ENCODE measurements around the gene CD81. TPM values are rescaled to one million over a fixed set of nuclear protein-coding genes. Genes with fewer than 3 reads are reported as not detected.

CD81 gene
- total RNA-seq, 1 experiment from 2014 or later: 356 TPM

GRCh38 chr11:2411446-2412305 is 34.6 kb downstream of the CD81 start:
- Histone ChIP-seq H3K9me2 (replicated peaks; ENCODE audit: insufficient read depth, low read length) (no peaks in the 10 kb centered on the region), H2AFZ (ENCODE audit: low read length) (no peak overlapping the region), H3K4me3 (ENCODE audit: low read length) (no peak overlapping the region), H3K9me3 (ENCODE audit: low read length) (no peaks in the 10 kb centered on the region), H3K79me2 (ENCODE audit: low read length) (no peaks in the 10 kb centered on the region), H3K4me1 (ENCODE audit: low read length) (no peaks in the 10 kb centered on the region), H3K27me3 (ENCODE audit: low read length) (no peaks in the 10 kb centered on the region), H4K20me1 (ENCODE audit: insufficient read depth, low read depth, low read length) (0 out of 2 replicates have a peak, but pooled peaks cover 5% of the 10 kb centered on the region), H3K4me2 (ENCODE audit: low read depth, low read length, poor library complexity, severe bottlenecking) (no peak overlapping the region), H3K9ac (ENCODE audit: low read length) (no peak overlapping the region), H3K36me3 (ENCODE audit: insufficient read depth, low read length) (no peaks in the 10 kb centered on the region), H3K27ac (ENCODE audit: low read length) (no peak overlapping the region)
- DNase-seq: peak; percentile 34

DNA sequence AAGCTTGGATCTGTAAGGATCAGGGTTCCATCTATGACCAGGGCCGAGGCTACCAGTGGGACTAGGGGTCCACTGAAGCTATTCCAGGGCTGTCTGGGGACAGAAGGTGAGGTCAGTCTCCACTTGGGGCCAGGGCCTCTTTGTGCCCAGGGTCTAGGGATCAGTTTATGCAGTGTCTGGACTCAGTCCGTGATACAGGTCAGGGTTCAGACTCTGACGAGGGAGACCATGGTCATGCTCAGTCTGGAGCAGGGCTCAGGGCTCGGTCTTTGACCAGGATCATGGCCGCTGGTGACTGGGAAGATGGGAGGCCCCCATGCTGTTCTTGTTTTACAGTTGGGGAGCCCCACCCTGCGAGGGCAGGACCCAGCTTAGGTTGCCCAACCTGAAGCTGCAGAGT is 35.2 kb downstream of the CD81 start:
- H3K4me3 ChIP-seq (ENCODE audit: low read length): no peak overlapping the region
- no peak overlapping the region for H3K27ac ChIP-seq (ENCODE audit: low read length)
- no peaks in the 10 kb centered on the region for H3K9me2 ChIP-seq (replicated peaks; ENCODE audit: insufficient read depth, low read length)
- no peak overlapping the region for H3K9ac ChIP-seq (ENCODE audit: low read length)
- H3K9me3 ChIP-seq (ENCODE audit: low read length): no peaks in the 10 kb centered on the region
- no peaks in the 10 kb centered on the region for H3K36me3 ChIP-seq (ENCODE audit: insufficient read depth, low read length)
- 0 out of 2 replicates have a peak, but pooled peaks cover 5% of the 10 kb centered on the region for H4K20me1 ChIP-seq (ENCODE audit: insufficient read depth, low read depth, low read length)
- no peak overlapping the region for H3K4me2 ChIP-seq (ENCODE audit: low read depth, low read length, poor library complexity, severe bottlenecking)
- no peaks in the 10 kb centered on the region for H3K27me3 ChIP-seq (ENCODE audit: low read length)
- no peaks in the 10 kb centered on the region for H3K79me2 ChIP-seq (ENCODE audit: low read length)
- no peak for DNase-seq
- H3K4me1 ChIP-seq (ENCODE audit: low read length): no peaks in the 10 kb centered on the region
- H2AFZ ChIP-seq (ENCODE audit: low read length): no peak overlapping the region

- Histone ChIP-seq H3K4me2 (ENCODE audit: low read depth, low read length, poor library complexity, severe bottlenecking) (no peak overlapping the region), H3K9ac (ENCODE audit: low read length) (no peak overlapping the region), H3K4me1 (ENCODE audit: low read length) (no peaks in the 10 kb centered on the region), H3K79me2 (ENCODE audit: low read length) (no peaks in the 10 kb centered on the region), H3K27ac (ENCODE audit: low read length) (no peak overlapping the region), H3K36me3 (ENCODE audit: insufficient read depth, low read length) (no peaks in the 10 kb centered on the region), H4K20me1 (ENCODE audit: insufficient read depth, low read depth, low read length) (0 out of 2 replicates have a peak, but pooled peaks cover 5% of the 10 kb centered on the region), H2AFZ (ENCODE audit: low read length) (no peak overlapping the region), H3K27me3 (ENCODE audit: low read length) (no peaks in the 10 kb centered on the region), H3K4me3 (ENCODE audit: low read length) (no peak overlapping the region), H3K9me3 (ENCODE audit: low read length) (no peaks in the 10 kb centered on the region), H3K9me2 (replicated peaks; ENCODE audit: insufficient read depth, low read length) (no peaks in the 10 kb centered on the region)
- no peak for DNase-seq
These were observed 36.9 kb downstream of the CD81 start for GRCh38 chr11:2413742-2414579.

- Histone ChIP-seq H3K9me3 (ENCODE audit: low read length) (no peaks in the 10 kb centered on the region), H4K20me1 (ENCODE audit: insufficient read depth, low read depth, low read length) (no peaks in the 10 kb centered on the region), H3K27me3 (ENCODE audit: low read length) (no peaks in the 10 kb centered on the region), H3K9me2 (replicated peaks; ENCODE audit: insufficient read depth, low read length) (no peaks in the 10 kb centered on the region), H3K36me3 (ENCODE audit: insufficient read depth, low read length) (no peaks in the 10 kb centered on the region), H3K79me2 (ENCODE audit: low read length) (no peaks in the 10 kb centered on the region), H3K27ac (ENCODE audit: low read length) (no peak overlapping the region), H3K4me3 (ENCODE audit: low read length) (no peak overlapping the region), H3K4me2 (ENCODE audit: low read depth, low read length, poor library complexity, severe bottlenecking) (no peak overlapping the region), H3K4me1 (ENCODE audit: low read length) (no peaks in the 10 kb centered on the region), H2AFZ (ENCODE audit: low read length) (no peak overlapping the region), H3K9ac (ENCODE audit: low read length) (no peak overlapping the region)
- no peak for DNase-seq
These were observed 37.5 kb downstream of the CD81 start for GRCh38 chr11:2414616-2415015.

DNA sequence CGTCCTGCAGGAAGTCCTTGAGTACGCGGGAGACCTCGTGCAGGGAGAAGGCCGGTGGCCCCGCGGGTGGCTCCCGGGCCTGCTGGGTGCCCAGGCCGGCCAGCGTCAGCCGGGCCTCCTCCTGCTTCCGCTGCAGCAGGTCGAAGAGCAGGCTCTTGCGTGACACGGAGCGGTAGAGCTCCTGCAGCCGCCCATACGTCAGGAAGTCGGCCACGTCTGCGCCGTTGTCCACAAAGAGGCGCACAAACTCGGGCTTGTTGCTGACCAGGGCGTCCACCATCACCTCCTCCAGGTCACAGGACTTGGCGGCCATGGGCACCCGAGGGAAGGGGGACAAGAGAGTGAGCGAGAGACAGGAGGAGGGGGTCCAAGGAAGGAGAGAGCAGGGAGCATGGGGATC is 38.1 kb downstream of the CD81 start:
- H3K9ac ChIP-seq (ENCODE audit: low read length): no peak overlapping the region
- no peaks in the 10 kb centered on the region for H4K20me1 ChIP-seq (ENCODE audit: insufficient read depth, low read depth, low read length)
- H3K36me3 ChIP-seq (ENCODE audit: insufficient read depth, low read length): no peaks in the 10 kb centered on the region
- no peaks in the 10 kb centered on the region for H3K79me2 ChIP-seq (ENCODE audit: low read length)
- H2AFZ ChIP-seq (ENCODE audit: low read length): no peak overlapping the region
- no peak overlapping the region for H3K27ac ChIP-seq (ENCODE audit: low read length)
- no peaks in the 10 kb centered on the region for H3K9me2 ChIP-seq (replicated peaks; ENCODE audit: insufficient read depth, low read length)
- no peaks in the 10 kb centered on the region for H3K27me3 ChIP-seq (ENCODE audit: low read length)
- no peaks in the 10 kb centered on the region for H3K4me1 ChIP-seq (ENCODE audit: low read length)
- no peak for DNase-seq
- no peak overlapping the region for H3K4me3 ChIP-seq (ENCODE audit: low read length)
- no peaks in the 10 kb centered on the region for H3K9me3 ChIP-seq (ENCODE audit: low read length)
- H3K4me2 ChIP-seq (ENCODE audit: low read depth, low read length, poor library complexity, severe bottlenecking): no peak overlapping the region

GRCh38 chr11:2415601-2416380 is 38.7 kb downstream of the CD81 start:
- Histone ChIP-seq H3K9me2 (replicated peaks; ENCODE audit: insufficient read depth, low read length) (no peaks in the 10 kb centered on the region), H3K79me2 (ENCODE audit: low read length) (no peaks in the 10 kb centered on the region), H3K9ac (ENCODE audit: low read length) (no peak overlapping the region), H3K4me2 (ENCODE audit: low read depth, low read length, poor library complexity, severe bottlenecking) (no peak overlapping the region), H4K20me1 (ENCODE audit: insufficient read depth, low read depth, low read length) (0 out of 2 replicates have a peak, but pooled peaks cover under 1% of the 10 kb centered on the region), H3K27ac (ENCODE audit: low read length) (no peak overlapping the region), H3K27me3 (ENCODE audit: low read length) (no peaks in the 10 kb centered on the region), H2AFZ (ENCODE audit: low read length) (no peak overlapping the region), H3K4me1 (ENCODE audit: low read length) (peaks cover 4% of the 10 kb centered on the region; the same call in 1 of the 2 replicates), H3K4me3 (ENCODE audit: low read length) (no peak overlapping the region), H3K36me3 (ENCODE audit: insufficient read depth, low read length) (no peaks in the 10 kb centered on the region), H3K9me3 (ENCODE audit: low read length) (no peaks in the 10 kb centered on the region)
- peak; percentile 77 for DNase-seq

DNA sequence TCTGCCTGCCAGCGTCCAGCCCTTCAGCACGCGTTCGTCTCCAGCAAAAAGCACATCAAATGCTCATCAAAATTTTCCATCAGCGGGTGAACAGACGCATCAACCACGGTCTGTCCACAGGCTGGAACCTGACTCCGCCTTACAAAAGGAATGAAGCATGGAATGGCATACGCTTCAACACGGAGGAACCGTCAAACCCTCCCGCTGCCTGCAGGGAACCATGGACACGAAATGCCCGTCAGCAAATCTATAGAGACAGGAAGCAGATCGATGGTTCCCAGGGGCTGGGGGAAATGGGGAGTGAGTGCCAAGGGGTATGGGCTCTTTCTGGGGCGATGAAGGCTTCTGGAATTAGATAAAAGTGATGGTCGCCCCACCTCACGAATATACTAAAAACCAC is 39.7 kb downstream of the CD81 start:
- Histone ChIP-seq H3K4me2 (ENCODE audit: low read depth, low read length, poor library complexity, severe bottlenecking) (no peak overlapping the region), H4K20me1 (ENCODE audit: insufficient read depth, low read depth, low read length) (0 out of 2 replicates have a peak, but pooled peaks cover 4% of the 10 kb centered on the region), H3K4me3 (ENCODE audit: low read length) (no peak overlapping the region), H3K36me3 (ENCODE audit: insufficient read depth, low read length) (no peaks in the 10 kb centered on the region), H3K27ac (ENCODE audit: low read length) (no peak overlapping the region), H3K9ac (ENCODE audit: low read length) (no peak overlapping the region), H2AFZ (ENCODE audit: low read length) (no peak overlapping the region), H3K9me2 (replicated peaks; ENCODE audit: insufficient read depth, low read length) (no peaks in the 10 kb centered on the region), H3K79me2 (ENCODE audit: low read length) (no peaks in the 10 kb centered on the region), H3K9me3 (ENCODE audit: low read length) (no peaks in the 10 kb centered on the region), H3K4me1 (ENCODE audit: low read length) (peaks cover 4% of the 10 kb centered on the region; the same call in 1 of the 2 replicates), H3K27me3 (ENCODE audit: low read length) (no peaks in the 10 kb centered on the region)
- DNase-seq: no peak
